Hematopoietic multipotent progenitor cell treated with erythropoietin and hydrocortisone succinate and interleukin-3 and kit ligand, for 17 days (in vitro differentiated cells): ENCODE data around the gene PELI1.

Source experiments
- DNase-seq: peaks from one replicate; pipeline ENCODE4 v3.0.0-alpha.2; 2015; ENCODE audit warnings: low spot score

PELI1 gene

GRCh38 chr2:64153811-64154210 lies 9.6 kb upstream of the PELI1 start:
- DNase-seq, result no peak

- no peak for DNase-seq
Measured at GRCh38 chr2:64151476-64151875, 7.3 kb upstream of the PELI1 start.

GRCh38 chr2:64145714-64146113 lies 1.5 kb upstream of the PELI1 start:
- DNase-seq, result no peak

- no peak for DNase-seq
Measured at GRCh38 chr2:64145119-64145518, 899 bp upstream of the PELI1 start.

DNA sequence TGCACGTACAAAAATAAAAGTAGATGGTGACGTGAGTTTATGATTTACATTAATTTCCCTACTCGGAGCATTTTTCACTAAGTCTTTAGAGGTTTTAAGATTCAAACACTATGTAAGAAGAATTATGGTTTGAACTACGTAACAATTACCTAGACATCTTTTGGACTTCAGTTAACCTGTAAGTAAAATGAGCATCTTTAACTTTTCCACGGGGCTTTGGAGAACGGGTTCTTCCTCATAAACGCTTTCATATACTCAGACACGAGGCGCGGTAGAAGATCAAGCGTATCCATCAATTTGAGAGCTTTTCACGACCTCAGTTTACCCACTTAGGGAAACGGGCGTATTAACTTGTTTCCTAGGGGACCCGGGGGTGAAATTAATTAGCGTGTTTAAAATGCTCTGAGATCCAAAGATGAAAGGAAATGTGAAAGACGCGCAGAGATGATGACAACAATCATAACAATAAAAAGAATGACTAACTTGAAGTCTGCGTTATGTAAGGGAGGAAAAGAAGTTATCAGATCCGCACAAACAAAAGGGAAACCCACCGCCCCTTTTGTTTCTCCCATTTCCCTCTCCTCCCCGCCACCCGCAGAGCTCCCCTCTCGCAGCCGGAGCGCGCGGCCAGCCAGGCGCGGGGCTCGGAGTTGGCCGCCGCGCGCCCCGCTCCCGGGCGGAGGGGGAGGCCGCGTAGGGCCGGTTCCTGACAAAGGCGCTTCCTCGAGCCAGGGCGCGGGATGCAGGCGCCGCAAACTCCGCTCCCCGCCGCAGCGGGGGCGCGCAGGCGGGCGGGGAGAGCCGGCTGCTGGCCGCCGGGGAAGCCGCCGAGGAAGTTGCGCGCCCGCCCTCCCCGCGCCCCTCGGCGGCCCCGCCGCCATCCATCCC lies 807 bp downstream of the PELI1 start:
- no peak for DNase-seq

DNA sequence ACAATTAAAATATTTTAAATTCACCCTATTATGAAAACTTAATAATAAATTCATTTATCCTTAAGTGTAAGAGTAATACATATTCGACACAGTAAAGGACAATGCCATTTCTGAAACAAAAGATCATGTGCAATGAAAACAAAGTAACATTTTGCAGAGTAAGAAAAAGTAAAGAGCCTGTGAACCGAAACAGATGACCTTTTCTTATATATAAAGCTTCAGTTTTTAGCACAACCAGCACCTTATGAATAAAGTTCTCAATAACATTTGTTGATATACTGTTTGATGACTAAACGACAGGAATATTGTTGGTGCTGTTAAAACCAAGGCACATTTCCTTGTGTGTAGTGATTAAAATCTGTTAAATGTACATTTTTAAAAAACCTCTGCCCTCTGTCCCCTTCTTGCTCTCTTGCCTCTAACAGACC lies 1.5 kb downstream of the PELI1 start:
- DNase-seq, result peak; percentile 11

GRCh38 chr2:64141674-64142405 lies 2.4 kb downstream of the PELI1 start:
- peak; percentile 9 for DNase-seq

DNA sequence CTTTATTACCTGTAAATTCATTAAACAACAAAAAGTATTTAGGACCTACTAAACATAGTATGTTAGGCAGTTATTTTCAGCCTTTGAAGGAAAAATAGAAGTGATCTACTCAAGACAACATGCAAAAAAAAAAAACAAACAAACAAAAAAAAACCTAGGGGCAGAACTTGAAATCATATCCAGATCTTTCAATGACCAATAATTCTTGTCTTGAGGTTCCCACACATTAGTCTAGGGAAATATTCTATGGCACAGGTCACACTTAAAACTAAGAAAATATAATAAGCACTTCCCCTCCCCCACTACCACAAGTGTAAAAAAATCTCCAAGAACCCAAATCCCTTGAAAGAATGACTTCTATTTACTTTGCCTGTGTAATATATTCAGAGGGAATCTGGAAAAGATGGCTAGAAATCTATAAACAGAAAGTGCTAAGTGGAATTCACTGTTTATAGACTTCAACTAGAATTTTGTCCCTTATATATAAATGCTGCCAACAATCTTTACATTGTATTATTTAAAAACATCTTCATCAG lies 3.5 kb downstream of the PELI1 start:
- no peak for DNase-seq

- no peak for DNase-seq
Measured at GRCh38 chr2:64139956-64140355, 4.3 kb downstream of the PELI1 start.

GRCh38 chr2:64137996-64138395 lies 6.2 kb downstream of the PELI1 start:
- no peak for DNase-seq

DNA sequence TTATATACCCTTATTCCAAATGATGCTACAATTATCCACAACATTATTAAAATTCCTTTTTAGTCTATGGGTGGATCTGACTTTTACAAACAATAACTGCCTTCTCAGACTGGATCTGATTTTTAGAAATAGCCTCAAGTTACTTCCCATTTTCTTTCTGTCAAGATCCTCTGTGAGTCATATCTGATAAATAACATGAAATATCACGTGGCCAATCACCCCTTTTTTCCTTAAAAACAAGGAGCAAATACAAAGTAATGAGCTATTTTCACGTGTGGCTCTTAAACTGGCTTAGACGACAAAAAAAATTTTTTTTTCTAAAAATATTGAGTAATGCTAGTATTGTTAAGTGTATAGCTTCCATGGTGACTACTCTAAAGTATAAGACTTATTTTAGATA lies 6.7 kb downstream of the PELI1 start:
- DNase-seq, result no peak

DNA sequence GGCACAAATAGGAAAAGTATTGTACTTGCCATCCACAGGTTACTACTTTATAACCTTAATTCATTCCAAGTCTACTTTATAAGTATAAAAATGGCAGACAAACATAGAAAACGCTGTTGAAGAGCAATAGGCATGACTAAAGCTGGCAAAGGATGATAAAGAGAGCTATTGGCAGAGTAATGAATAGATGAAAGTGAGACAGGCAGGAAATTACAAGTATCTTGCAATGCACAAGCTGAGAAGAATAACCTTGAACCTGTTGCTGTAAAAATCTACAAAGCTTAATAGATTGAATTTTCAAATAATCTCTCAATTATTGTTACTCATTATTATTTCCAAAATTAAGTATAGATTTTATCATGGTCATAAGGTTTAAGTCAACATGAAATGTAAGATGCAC lies 8.8 kb downstream of the PELI1 start:
- no peak for DNase-seq

GRCh38 chr2:64134813-64135212 lies 9.4 kb downstream of the PELI1 start:
- DNase-seq, result no peak

- DNase-seq, result no peak
Measured at GRCh38 chr2:64133828-64134227, 10.4 kb downstream of the PELI1 start.

DNA sequence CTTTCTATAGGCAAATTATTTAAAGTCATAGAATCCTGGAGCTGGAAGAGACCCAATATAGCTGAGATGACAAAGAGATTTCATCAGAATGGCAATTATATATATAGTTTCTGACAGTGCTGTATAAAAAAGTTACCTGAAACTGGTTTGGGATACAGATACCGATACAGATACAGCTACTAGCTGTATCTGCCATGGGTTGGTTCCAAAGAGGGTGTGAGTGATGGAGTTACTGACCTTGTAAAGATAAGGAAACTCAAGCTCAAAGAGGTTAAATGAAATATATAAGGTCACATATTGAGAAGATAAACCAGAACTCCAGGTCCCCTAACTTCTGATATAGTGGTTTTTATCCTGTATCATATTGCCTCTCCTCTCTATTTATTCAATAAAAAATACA lies 10.9 kb downstream of the PELI1 start:
- DNase-seq, result no peak

GRCh38 chr2:64130333-64130732 lies 13.9 kb downstream of the PELI1 start:
- no peak for DNase-seq

GRCh38 chr2:64128943-64129391 lies 15.3 kb downstream of the PELI1 start:
- DNase-seq, result no peak

DNA sequence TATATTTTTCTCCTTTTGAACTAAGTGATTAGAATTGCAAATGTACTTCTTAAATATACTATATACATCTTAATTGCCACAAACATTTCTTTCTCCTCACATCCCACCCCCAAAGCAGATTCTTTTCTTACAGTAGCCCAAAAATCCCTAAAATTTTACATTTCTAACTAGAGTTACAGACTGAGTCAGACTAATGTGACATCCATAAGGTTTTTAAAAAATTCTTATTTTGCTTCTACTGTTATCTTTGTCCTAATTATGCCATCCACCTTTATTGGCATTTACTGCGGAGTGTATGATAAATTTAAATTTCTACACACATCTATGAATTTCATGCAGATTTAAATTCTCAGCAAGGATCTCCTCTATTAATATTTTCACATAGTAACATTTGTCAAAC lies 15.8 kb downstream of the PELI1 start:
- DNase-seq, result no peak

DNA sequence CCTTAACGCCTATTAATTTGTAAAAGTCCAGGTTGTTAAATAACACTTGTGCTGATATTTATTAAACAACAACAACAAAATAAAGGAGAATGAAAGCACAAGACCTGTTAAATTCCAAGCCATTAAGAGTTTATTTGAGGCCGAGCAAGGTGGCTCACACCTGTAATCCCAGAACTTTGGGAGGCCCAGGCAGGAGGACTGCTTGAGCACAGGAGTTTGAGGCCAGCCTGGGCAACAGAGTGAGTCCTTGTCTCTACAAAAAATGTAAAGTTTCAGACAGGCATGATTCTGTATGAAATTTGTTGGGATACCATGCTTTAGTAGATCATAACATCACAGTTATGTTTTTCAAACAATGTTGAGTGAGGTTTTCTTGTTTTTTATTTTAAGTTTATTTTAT lies 17.1 kb downstream of the PELI1 start:
- DNase-seq, result no peak

GRCh38 chr2:64126601-64127000 lies 17.6 kb downstream of the PELI1 start:
- DNase-seq, result no peak

GRCh38 chr2:64124571-64124970 lies 19.6 kb downstream of the PELI1 start:
- no peak for DNase-seq

- no peak for DNase-seq
Measured at GRCh38 chr2:64124168-64124567, 20.1 kb downstream of the PELI1 start.

GRCh38 chr2:64123740-64124139 lies 20.5 kb downstream of the PELI1 start:
- no peak for DNase-seq
